HCT116 (cell line): ENCODE data around the gene ANKRD22. TPM values are rescaled to one million over a fixed set of nuclear protein-coding genes. Genes with fewer than 3 reads are reported as not detected.

ENCODE experiments used
- ATAC-seq: fragments of 200-7000 bp; cut with Tn5 transposase; 2 replicates; pipeline ENCODE4 v1.9.1; 2020; ENCODE audit warnings: mild to moderate bottlenecking, moderate library complexity
- BruUV-seq: library from RNA; stranded (reverse); fragments of 400-500 nt; replicated peaks from 2 replicates; lab custom pipeline; 2021; lab: Mats Ljungman, UMichigan
- CTCF ChIA-PET: fragments of 300-600 bp; sonication (Branson Sonifier 250); formaldehyde crosslinking; loops from one replicate; lab custom pipeline; 2021; ENCODE audit warnings: antibody characterized with exemption; lab: Charles Lee
- POLR2A ChIA-PET: fragments of 300-600, 350-600 bp; sonication (Branson Sonifier 250); formaldehyde crosslinking; loops from one replicate; lab custom pipeline; 2021; ENCODE audit warnings: antibody characterized with exemption; lab: Charles Lee
- RAD21 ChIA-PET, 2 experiments: fragments of 300-600 bp; sonication (Branson Sonifier 250); formaldehyde crosslinking; loops; one replicate each; lab custom pipeline; 2023; ENCODE audit warnings: low total read pairs in 2 of 2; ENCODE audit not compliant: uncharacterized antibody in 2 of 2, unreplicated experiment in 2 of 2, low non-redundant PET in 1 of 2; lab: Charles Lee
- DNase-seq: peaks from one replicate; pipeline ENCODE4 v3.0.0-alpha.2; 2010; ENCODE audit warnings: low read depth, low spot score
- H2AFZ ChIP-seq: fragments of 200-600 bp; shearing (Covaris generic), sonication (generic); 2 replicates; pipeline ENCODE4 v1.6.1; 2017; ENCODE audit warnings: low read depth, mixed run types, mixed read lengths, antibody characterized with exemption, low read length; ENCODE audit not compliant: poor library complexity, severe bottlenecking
- H3K27ac ChIP-seq: 2 replicates; pipeline ENCODE4 v1.5.1; 2012; ENCODE audit warnings: low read depth, low read length
- H3K27me3 ChIP-seq: fragments of 200-600 bp; sonication (generic); 2 replicates; pipeline ENCODE4 v1.6.1; 2016; ENCODE audit warnings: mixed run types, low read length, mixed read lengths; ENCODE audit not compliant: insufficient read depth
- H3K36me3 ChIP-seq, 2 experiments: fragments of 200-500 bp in 1 of 2; fragments of 200-600 bp in 1 of 2; sonication (Bioruptor generic) in 1 of 2; sonication (generic) in 1 of 2; 2 replicates each; pipeline versions ENCODE4 v1.5.1 to v1.6.1; 2014 to 2016; ENCODE audit warnings: low read length in 2 of 2, inconsistent platforms in 1 of 2, mixed read lengths in 1 of 2, mixed run types in 1 of 2; ENCODE audit not compliant: insufficient read depth in 2 of 2, control insufficient read depth in 1 of 2
- H3K4me1 ChIP-seq, 2 experiments: fragments of 200-600 bp in 1 of 2; sonication (generic) in 1 of 2; 2 replicates each; pipeline versions ENCODE4 v1.5.1 to v1.6.1; 2012 to 2017; ENCODE audit warnings: low read length in 2 of 2, inconsistent platforms in 1 of 2, mild to moderate bottlenecking in 1 of 2, mixed read lengths in 1 of 2, mixed run types in 1 of 2, moderate library complexity in 1 of 2; ENCODE audit not compliant: insufficient read depth in 2 of 2, control insufficient read depth in 1 of 2
- H3K4me2 ChIP-seq: fragments of 200-600 bp; sonication (generic); 2 replicates; pipeline ENCODE4 v1.6.1; 2017; ENCODE audit warnings: mixed run types, low read length, mixed read lengths
- H3K4me3 ChIP-seq, 2 experiments: fragments of 200-600 bp in 1 of 2; sonication (generic) in 1 of 2; replicated peaks in 1 of 2; 2 replicates each; pipeline ENCODE4 v1.5.1; 2011 to 2016; ENCODE audit warnings: low read length in 2 of 2, control low read depth in 1 of 2, low read depth in 1 of 2, mild to moderate bottlenecking in 1 of 2, mixed read lengths in 1 of 2, mixed run types in 1 of 2
- H3K79me2 ChIP-seq: fragments of 200-600 bp; sonication (generic); 2 replicates; pipeline ENCODE4 v1.6.1; 2017; ENCODE audit warnings: mild to moderate bottlenecking, mixed run types, low read length, moderate library complexity, mixed read lengths; ENCODE audit not compliant: insufficient read depth
- H3K9ac ChIP-seq: fragments of 200-600 bp; sonication (generic); 2 replicates; pipeline ENCODE4 v1.6.1; 2016; ENCODE audit warnings: low read length, mixed read lengths
- H3K9me2 ChIP-seq: fragments of 200-600 bp; sonication (generic), shearing (Covaris generic); 2 replicates; pipeline ENCODE4 v1.6.1; 2017; ENCODE audit warnings: mixed run types, mild to moderate bottlenecking, moderate library complexity; ENCODE audit not compliant: insufficient read depth
- H3K9me3 ChIP-seq, 2 experiments: fragments of 200-500 bp in 1 of 2; fragments of 200-600 bp in 1 of 2; sonication (Bioruptor generic) in 1 of 2; sonication (generic) in 1 of 2; 2 replicates each; pipeline ENCODE4 v1.6.1; 2014 to 2017; ENCODE audit warnings: low read length in 2 of 2, mixed read lengths in 2 of 2, inconsistent platforms in 1 of 2, low read depth in 1 of 2, mild to moderate bottlenecking in 1 of 2, mixed run types in 1 of 2, moderate library complexity in 1 of 2; ENCODE audit not compliant: control insufficient read depth in 1 of 2, insufficient read depth in 1 of 2
- H4K20me1 ChIP-seq: fragments of 200-600 bp; sonication (generic), shearing (Covaris generic); 2 replicates; pipeline ENCODE4 v1.6.1; 2017; ENCODE audit warnings: mixed run types, mild to moderate bottlenecking, moderate library complexity; ENCODE audit not compliant: insufficient read depth
- CEBPB ChIP-seq: IDR thresholded peaks from 2 replicates; pipeline ENCODE4 v1.6.1; 2012; ENCODE audit warnings: low read depth
- ELF1 ChIP-seq: IDR thresholded peaks from 2 replicates; pipeline ENCODE4 v1.6.1; 2012; ENCODE audit warnings: low read depth, borderline replicate concordance
- EZH2phosphoT487 ChIP-seq: fragments of 200-600 bp; IDR thresholded peaks from 2 replicates; pipeline ENCODE4 v1.6.1; 2018; ENCODE audit warnings: antibody characterized with exemption, borderline replicate concordance
- JUND ChIP-seq: IDR thresholded peaks from 2 replicates; pipeline ENCODE4 v1.6.1; 2012
- MAX ChIP-seq: IDR thresholded peaks from 2 replicates; pipeline ENCODE4 v1.6.1; 2012
- RAD21 ChIP-seq: IDR thresholded peaks from 2 replicates; pipeline ENCODE4 v1.6.1; 2012; ENCODE audit warnings: low read depth, mild to moderate bottlenecking
- SIN3A ChIP-seq: IDR thresholded peaks from 2 replicates; pipeline ENCODE4 v1.6.1; 2012; ENCODE audit warnings: low read depth
- SRF ChIP-seq: IDR thresholded peaks from 2 replicates; pipeline ENCODE4 v1.6.1; 2012; ENCODE audit warnings: low read depth
- YY1 ChIP-seq: IDR thresholded peaks from 2 replicates; pipeline ENCODE4 v1.6.1; 2011; ENCODE audit warnings: low read length, low read depth, moderate library complexity, mild to moderate bottlenecking; ENCODE audit not compliant: insufficient replicate concordance; ENCODE audit errors: extremely low read depth
- ZBTB33 ChIP-seq: IDR thresholded peaks from 2 replicates; pipeline ENCODE4 v1.6.1; 2011; ENCODE audit warnings: mild to moderate bottlenecking, low read length, moderate library complexity; ENCODE audit not compliant: insufficient replicate concordance; ENCODE audit errors: extremely low read depth
- ZFX ChIP-seq: fragments of 450-650 bp; IDR thresholded peaks from 2 replicates; pipeline ENCODE4 v1.6.1; 2017
- ZNF274 ChIP-seq: fragments of 200-500 bp; sonication (Bioruptor generic); IDR thresholded peaks from 2 replicates; pipeline ENCODE4 v1.6.1; 2014; ENCODE audit warnings: mild to moderate bottlenecking, low read depth, low read length, inconsistent platforms
- intact Hi-C: fragments of 100-400 bp; cut with micrococcal nuclease; formaldehyde crosslinking; loops from 2 replicates; pipeline ENCODE4 v1.10.0; 2022
- total RNA-seq: library from RNA; stranded (reverse); gene quantifications from one replicate; pipeline ENCODE4 v1.2.1, GENCODE V29; 2021; ENCODE audit not compliant: unreplicated experiment
- TF ChIP-seq, protein P1 (sequence below), 3 experiments: fragments of 200-600 bp in 1 of 3; sonication (generic) in 1 of 3; IDR thresholded peaks in 2 of 3; conservative IDR thresholded peaks in 1 of 3; 2 replicates each; pipeline ENCODE4 v1.5.1; 2012 to 2017; ENCODE audit warnings: low read depth in 2 of 3, low read length in 2 of 3, antibody characterized with exemption in 1 of 3, borderline replicate concordance in 1 of 3, control low read depth in 1 of 3, mild to moderate bottlenecking in 1 of 3, mixed read lengths in 1 of 3, mixed run types in 1 of 3, moderate library complexity in 1 of 3; ENCODE audit not compliant: insufficient read depth in 1 of 3

ANKRD22 gene
- total RNA-seq, 1 experiment from 2014 or later: 2.3 TPM

GRCh38 chr10:88843171-88843570, 8.5 kb downstream of the ANKRD22 start:
- DNase-seq: no peak
- ChIA-PET CTCF (no interaction called here), POLR2A (no interaction called here), RAD21 (no interaction called here)
- Histone ChIP-seq H2AFZ (no peak overlapping the region), H3K36me3 (no peaks in the 10 kb centered on the region), H3K4me2 (no peak overlapping the region), H3K79me2 (no peaks in the 10 kb centered on the region), H3K27me3 (no peaks in the 10 kb centered on the region), H3K9ac (no peak overlapping the region), H4K20me1 (no peaks in the 10 kb centered on the region), H3K9me3 (no peaks in the 10 kb centered on the region), H3K4me1 (peaks cover 0 to 5% of the 10 kb centered on the region in 2 experiments; a peak in 2 of 4 replicates), H3K27ac (no peak overlapping the region), H3K4me3 (no peak overlapping the region), H3K9me2 (no peaks in the 10 kb centered on the region)
- no peak for TF ChIP-seq SIN3A
- TF ChIP-seq JUND: no peak
- TF ChIP-seq, protein P1, sequence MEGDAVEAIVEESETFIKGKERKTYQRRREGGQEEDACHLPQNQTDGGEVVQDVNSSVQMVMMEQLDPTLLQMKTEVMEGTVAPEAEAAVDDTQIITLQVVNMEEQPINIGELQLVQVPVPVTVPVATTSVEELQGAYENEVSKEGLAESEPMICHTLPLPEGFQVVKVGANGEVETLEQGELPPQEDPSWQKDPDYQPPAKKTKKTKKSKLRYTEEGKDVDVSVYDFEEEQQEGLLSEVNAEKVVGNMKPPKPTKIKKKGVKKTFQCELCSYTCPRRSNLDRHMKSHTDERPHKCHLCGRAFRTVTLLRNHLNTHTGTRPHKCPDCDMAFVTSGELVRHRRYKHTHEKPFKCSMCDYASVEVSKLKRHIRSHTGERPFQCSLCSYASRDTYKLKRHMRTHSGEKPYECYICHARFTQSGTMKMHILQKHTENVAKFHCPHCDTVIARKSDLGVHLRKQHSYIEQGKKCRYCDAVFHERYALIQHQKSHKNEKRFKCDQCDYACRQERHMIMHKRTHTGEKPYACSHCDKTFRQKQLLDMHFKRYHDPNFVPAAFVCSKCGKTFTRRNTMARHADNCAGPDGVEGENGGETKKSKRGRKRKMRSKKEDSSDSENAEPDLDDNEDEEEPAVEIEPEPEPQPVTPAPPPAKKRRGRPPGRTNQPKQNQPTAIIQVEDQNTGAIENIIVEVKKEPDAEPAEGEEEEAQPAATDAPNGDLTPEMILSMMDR (IDR thresholded peaks at IDR 0.05 in 2 of 3, conservative IDR thresholded peaks at IDR 0.05 in 1 of 3; ENCODE audit: borderline replicate concordance in 1 of 3, insufficient read depth in 1 of 3, low read depth in 2 of 3, low read length in 2 of 3): no peak
- no peak for TF ChIP-seq MAX
- no peak for TF ChIP-seq ELF1
- no peak for TF ChIP-seq RAD21
- TF ChIP-seq ZBTB33: no peak
- TF ChIP-seq ZNF274: no peak
- no peak for TF ChIP-seq SRF
- TF ChIP-seq ZFX: no peak
- TF ChIP-seq EZH2phosphoT487: no peak
- no peak for TF ChIP-seq CEBPB
- TF ChIP-seq YY1: no peak
- ATAC-seq: no peak
- no TSS peak for BruUV-seq
- intact Hi-C loops: no loop called here
